ENCODE data around the gene CALML5.

GRCh38 chr10:5532307-5532605 is 32.9 kb upstream of the CALML5 start:
- TF ChIP-seq CTCF (conservative IDR thresholded peaks at IDR 0.05; ENCODE audit: low read depth, low read length) (no peak), EZH2 (IDR thresholded peaks at IDR 0.05; ENCODE audit: borderline replicate concordance, low read depth, low read length, poor library complexity, severe bottlenecking) (no peak)

Measured in A673 (cell line).